ENCODE measurements around the gene DLG3.
"Not testable (repeated sequence)": the region's sequence is repeated elsewhere in the genome, so short reads cannot be mapped to it uniquely, and the experiment has no call there.

The DLG3 gene

DNA sequence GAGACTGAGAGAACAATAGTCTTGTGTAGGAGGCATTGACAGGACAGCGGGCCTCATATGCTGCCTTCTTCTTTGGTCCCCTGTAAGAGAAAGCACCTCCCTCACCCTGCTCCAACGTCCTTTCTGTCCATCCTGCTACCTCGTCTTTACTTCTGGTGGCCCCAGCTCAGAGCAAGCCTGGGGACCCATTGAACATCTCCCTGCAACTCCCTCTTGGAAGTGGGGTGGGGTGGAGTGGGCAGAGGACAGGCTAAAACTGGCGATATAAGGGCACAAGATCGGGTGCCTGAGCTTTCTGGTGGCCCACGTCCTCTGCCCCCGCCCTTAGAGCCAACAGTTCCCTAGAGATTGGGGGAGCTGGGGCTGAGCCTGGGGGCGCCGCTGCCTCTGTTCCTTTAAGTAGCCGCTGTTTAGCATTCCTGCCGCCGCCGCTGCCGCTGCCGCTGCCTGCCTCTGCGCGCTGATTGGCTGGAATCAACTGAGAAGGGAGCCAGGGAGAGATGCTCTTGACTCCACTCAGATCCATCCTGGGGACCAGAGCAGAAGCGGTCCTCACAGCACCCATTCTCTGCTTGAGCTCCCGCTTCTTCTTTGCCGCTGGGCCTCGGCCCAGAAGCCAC is at the start of gene DLG3:
Gene DLG3, plus strand, starts transcription at position 510 of the 620 bp plus-strand sequence. CDS start 367 bp downstream, outside the sequence.
- Mint-ChIP-seq H3K27me3 (peaks cover 84% of the 10 kb centered on the region), H3K27ac (no peak within 1 kb of the TSS), H3K36me3 (no peaks in the 10 kb centered on the region), H3K4me1 (peaks cover 1% of the 10 kb centered on the region), H3K4me3 (no peak within 1 kb of the TSS), H3K9me3 (no peaks in the 10 kb centered on the region)
- CTCF ChIA-PET = no interaction called here
- DNase-seq = peak; percentile 26

DNA sequence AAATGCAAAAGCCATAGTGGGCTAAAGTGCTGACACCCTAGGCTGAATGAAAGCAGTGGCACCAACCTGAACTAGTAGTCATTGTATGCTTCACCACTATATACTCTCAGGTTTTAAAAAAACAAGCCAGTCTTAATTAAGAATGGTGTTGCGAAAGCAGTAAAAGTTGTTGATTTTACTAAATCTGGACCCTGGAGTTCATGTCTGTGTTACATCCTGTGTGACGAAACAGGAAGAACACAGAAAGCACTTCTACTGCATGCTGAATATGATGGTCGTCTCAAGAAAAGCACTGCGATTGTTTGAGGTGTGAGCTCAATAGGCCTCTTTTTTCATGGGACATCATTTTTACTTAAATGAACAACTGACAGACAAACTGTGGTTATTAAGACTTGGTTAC is 45.7 kb upstream of the DLG3 start:
- Mint-ChIP-seq H3K4me3 (no peak overlapping the region), H3K4me1 (peaks cover 9% of the 10 kb centered on the region), H3K9me3 (no peaks in the 10 kb centered on the region), H3K36me3 (peaks cover 39% of the 10 kb centered on the region), H3K27me3 (no peaks in the 10 kb centered on the region), H3K27ac (peak overlapping the region; percentile 89)
- CTCF ChIA-PET = no interaction called here
- no peak for DNase-seq

DNA sequence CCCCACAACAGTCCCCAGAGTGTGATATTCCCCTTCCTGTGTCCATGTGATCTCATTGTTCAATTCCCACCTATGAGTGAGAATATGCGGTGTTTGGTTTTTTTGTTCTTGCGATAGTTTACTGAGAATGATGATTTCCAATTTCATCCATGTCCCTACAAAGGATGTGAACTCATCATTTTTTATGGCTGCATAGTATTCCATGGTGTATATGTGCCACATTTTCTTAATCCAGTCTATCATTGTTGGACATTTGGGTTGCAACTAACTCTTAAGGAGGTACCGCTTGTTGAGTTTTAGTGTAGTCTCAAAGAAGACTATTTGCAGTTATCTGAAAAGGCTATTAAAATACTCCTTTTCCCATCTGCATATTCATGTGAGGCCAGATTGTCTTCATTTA is 44.5 kb upstream of the DLG3 start:
- DNase-seq, H3K9me3 Mint-ChIP-seq, H3K27me3 Mint-ChIP-seq, CTCF ChIA-PET, H3K4me3 Mint-ChIP-seq, H3K4me1 Mint-ChIP-seq, H3K27ac Mint-ChIP-seq: not testable (repeated sequence)
- H3K36me3 Mint-ChIP-seq = peaks cover 33% of the 10 kb centered on the region

DNA sequence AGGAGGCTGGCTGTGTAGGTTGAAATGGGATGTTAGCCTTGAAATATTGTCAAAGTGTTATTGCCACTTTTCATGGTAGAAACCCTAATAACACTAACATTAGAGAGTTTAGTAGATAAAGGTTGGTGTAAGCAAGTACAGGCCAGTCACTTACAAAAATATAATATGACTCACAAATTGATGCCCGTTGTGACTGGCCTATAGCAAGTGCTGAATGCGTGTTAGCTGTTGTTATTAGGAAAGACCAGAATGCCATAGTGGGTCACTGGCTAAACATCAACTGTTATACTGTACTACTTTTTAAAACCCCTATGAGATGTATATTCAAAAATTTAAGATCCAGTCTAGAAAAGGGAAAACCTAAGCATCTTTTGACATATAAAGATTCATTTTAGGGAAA is 41.9 kb upstream of the DLG3 start:
- CTCF ChIA-PET = no interaction called here

DNA sequence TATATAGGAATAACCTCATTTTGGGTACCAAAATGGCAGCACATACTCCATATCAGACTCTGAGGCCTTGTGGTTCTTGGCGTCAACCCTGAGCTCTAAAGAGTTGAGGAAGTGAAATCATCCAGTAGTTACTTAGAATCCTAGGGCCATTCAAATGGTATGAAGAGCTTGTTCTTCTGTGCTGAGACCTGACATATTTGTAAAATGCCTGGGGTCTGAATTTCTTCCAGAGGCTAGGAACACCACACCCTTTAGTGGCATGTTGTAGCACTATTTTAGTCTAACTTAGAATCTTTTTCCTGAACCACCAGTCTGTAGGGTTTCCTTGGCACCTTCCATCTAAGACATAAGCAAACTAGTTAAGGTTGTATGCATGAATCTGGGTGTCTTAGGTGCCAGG is 39.6 kb upstream of the DLG3 start:
- no peaks in the 10 kb centered on the region for H3K9me3 Mint-ChIP-seq
- CTCF ChIA-PET = no interaction called here
- H3K36me3 Mint-ChIP-seq = peaks cover 36% of the 10 kb centered on the region
- H3K4me1 Mint-ChIP-seq = no peaks in the 10 kb centered on the region
- DNase-seq = no peak
- H3K4me3 Mint-ChIP-seq = no peak overlapping the region
- no peaks in the 10 kb centered on the region for H3K27me3 Mint-ChIP-seq
- H3K27ac Mint-ChIP-seq = no peak overlapping the region

More for the DNA sequence above, 41.9 kb upstream of the DLG3 start:
- Mint-ChIP-seq H3K27ac (no peak overlapping the region), H3K27me3 (no peaks in the 10 kb centered on the region), H3K4me3 (no peak overlapping the region), H3K36me3 (peaks cover 34% of the 10 kb centered on the region), H3K9me3 (no peaks in the 10 kb centered on the region), H3K4me1 (peaks cover 8% of the 10 kb centered on the region)
- no peak for DNase-seq

DNA sequence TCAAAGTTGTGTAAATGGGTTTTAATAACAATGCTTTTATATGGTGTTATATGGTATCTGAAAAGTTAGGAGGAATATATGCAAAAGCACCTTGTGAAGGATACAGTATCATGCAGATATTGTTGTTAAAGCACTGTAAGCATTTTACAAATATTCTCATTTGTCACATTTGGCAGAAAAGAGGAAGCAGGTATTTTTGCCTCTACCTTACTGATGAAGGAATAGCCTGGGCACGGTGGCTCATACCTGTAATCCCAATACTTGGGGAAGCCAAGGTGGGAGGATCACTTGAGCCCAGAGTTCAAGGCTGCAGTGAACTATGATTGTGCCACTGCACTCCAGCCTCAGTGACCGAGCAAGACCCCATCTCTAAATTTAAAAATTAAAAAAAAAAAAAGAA is 33.7 kb upstream of the DLG3 start:
- H3K9me3 Mint-ChIP-seq = no peaks in the 10 kb centered on the region
- peaks cover 21% of the 10 kb centered on the region for H3K36me3 Mint-ChIP-seq
- CTCF ChIA-PET = no interaction called here
- DNase-seq = no peak
- no peaks in the 10 kb centered on the region for H3K4me1 Mint-ChIP-seq
- H3K27me3 Mint-ChIP-seq = no peaks in the 10 kb centered on the region
- no peak overlapping the region for H3K4me3 Mint-ChIP-seq
- no peak overlapping the region for H3K27ac Mint-ChIP-seq

DNA sequence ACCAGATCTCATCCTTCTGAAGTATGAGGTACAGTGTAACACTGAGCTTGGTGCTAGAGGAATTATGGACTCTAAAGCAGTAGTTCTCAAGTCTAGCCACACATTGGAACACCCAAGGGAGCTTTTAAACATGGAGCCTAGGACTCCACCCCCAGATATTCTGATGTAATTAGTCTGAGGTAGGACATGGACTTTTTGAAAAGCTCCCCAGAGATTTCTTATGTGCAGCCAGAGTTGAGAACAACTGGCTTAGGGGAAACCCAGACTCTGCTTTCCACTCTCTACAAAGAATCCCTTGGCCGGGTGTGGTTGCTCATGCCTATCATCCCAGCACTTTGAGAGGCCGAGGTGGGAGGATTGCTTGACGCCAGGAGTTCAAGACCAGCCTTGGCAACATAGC is 33.2 kb upstream of the DLG3 start:
- Mint-ChIP-seq H3K4me1 (no peaks in the 10 kb centered on the region), H3K27me3 (no peaks in the 10 kb centered on the region), H3K36me3 (peaks cover 16% of the 10 kb centered on the region), H3K9me3 (no peaks in the 10 kb centered on the region), H3K4me3 (no peak overlapping the region), H3K27ac (no peak overlapping the region)
- no peak for DNase-seq
- CTCF ChIA-PET = no interaction called here

DNA sequence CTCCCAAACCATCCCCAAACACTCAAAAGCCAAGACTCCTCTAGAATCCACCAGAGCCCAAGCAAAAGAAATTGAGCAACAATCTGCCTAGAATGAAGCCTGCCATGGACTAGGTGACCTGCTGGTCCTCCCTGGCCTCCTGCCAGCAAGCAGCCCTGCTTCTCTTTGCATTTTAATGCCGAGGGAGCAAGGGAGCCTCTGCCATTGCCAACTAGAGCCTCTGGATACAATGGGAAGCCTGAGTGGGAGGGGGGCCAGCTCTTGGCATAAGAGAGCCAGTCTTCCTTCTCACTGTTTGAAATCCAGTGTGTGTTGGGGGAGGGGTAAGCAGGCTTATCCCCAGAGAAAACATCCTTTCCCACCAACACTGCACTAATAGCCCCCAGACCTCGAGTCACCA is 23.0 kb upstream of the DLG3 start:
- CTCF ChIA-PET = no interaction called here
- DNase-seq = no peak
- peaks cover 7% of the 10 kb centered on the region for H3K36me3 Mint-ChIP-seq
- H3K27ac Mint-ChIP-seq = no peak overlapping the region
- H3K9me3 Mint-ChIP-seq = no peaks in the 10 kb centered on the region
- H3K4me3 Mint-ChIP-seq = no peak overlapping the region
- no peaks in the 10 kb centered on the region for H3K4me1 Mint-ChIP-seq
- no peaks in the 10 kb centered on the region for H3K27me3 Mint-ChIP-seq

DNA sequence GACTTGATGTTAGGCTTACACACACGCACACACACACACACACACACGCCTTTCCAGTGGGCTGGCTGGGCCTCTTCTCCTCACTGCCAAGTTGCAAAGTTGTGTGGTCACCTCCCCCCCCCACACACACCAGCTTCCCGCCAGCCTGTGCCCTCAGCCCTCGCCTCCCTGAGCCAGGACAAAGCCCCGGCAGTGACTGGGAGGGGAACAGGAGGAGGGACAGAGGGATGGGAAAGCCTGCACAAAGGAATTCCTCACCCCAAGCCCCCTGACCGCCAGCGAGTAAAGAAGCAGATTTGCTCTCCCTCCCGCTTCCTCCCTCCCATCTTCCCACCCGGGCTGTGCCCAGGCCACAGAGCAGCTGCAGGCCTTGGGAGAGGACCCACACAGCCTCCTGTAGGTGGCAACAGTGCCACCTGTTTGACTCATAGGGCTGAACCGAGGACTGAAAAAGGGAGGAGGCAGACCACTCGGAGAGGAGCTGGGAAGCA is 21.7 kb upstream of the DLG3 start, which contains the start of gene GDPD2:
Gene GDPD2, plus strand, starts transcription at position 464 of the 491 bp plus-strand sequence. CDS start 1,671 bp downstream, outside the sequence.
- CTCF ChIA-PET = interaction anchor here (1.4 kb wide), 1 partner anchor 10 kb away, joined by 12 read pairs; no protein-coding TSS in a partner anchor

DNA sequence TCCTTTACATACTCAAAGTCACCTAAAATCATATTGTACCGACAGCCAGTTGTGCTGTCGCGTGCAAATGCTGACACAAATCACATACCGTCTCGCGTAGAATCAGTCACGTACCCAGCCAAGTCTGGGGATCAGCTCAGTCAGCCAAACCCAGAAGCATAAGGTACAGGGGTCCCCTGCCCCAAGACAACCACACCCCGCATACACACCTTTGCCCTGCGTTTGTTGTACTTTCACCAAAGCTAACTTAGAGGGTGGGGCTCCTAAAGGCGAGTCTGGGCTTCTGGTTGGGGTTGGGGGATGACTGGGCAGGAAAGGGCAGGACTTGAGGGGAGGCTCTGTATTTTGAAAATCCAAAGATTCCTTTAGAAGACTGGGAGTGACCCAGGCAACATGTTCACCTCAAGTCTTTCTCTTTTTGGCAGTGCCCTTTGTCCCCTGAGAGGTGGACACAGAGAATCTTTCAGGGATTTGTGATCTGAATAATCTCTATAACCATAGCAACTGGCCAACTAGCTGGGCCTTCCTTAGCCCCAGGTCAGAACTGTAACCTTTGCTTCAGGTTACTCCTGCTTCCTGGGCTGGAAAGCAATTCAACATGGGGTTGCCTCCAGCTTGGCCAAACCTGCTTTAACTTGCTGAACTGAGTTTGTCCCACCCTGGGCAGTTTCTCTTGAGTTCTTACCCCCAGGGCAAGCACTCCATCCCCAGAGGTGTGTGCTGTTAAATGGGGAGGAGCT is 20.5 kb upstream of the DLG3 start:
- Mint-ChIP-seq H3K4me1 (no peaks in the 10 kb centered on the region), H3K36me3 (peaks cover 7% of the 10 kb centered on the region)

More for the DNA sequence above, 21.7 kb upstream of the DLG3 start, which contains the start of gene GDPD2:
- no peaks in the 10 kb centered on the region for H3K9me3 Mint-ChIP-seq
- H3K36me3 Mint-ChIP-seq = peaks cover 7% of the 10 kb centered on the region
- H3K4me1 Mint-ChIP-seq = no peaks in the 10 kb centered on the region
- H3K27ac Mint-ChIP-seq = no peak within 1 kb of the TSS
- no peak for DNase-seq
- no peaks in the 10 kb centered on the region for H3K27me3 Mint-ChIP-seq
- H3K4me3 Mint-ChIP-seq = no peak within 1 kb of the TSS

DNA sequence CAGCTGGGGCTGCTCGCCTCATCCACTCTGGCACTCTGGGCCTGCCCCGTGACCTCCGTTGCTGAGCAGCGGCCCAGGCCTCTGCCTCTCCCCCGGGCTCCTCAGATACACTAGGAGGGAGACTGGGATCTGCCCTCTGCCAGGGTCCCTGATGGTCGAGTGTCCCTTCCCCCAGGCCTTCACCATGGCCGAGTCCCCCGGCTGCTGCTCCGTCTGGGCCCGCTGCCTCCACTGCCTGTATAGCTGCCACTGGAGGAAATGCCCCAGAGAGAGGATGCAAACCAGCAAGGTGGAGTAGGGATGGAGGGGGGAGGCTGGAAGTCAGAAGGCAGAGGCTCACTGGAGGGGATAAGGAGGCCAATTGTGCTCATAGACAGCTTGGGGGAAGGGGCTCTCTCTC is 19.8 kb upstream of the DLG3 start:
- Mint-ChIP-seq H3K4me3 (no peak overlapping the region), H3K27me3 (no peaks in the 10 kb centered on the region), H3K27ac (no peak overlapping the region), H3K36me3 (peaks cover 7% of the 10 kb centered on the region), H3K4me1 (no peaks in the 10 kb centered on the region), H3K9me3 (no peaks in the 10 kb centered on the region)
- CTCF ChIA-PET = no interaction called here
- no peak for DNase-seq

More for the DNA sequence above, 20.5 kb upstream of the DLG3 start:
- Mint-ChIP-seq H3K9me3 (no peaks in the 10 kb centered on the region), H3K4me3 (no peak overlapping the region), H3K27ac (no peak overlapping the region), H3K27me3 (no peaks in the 10 kb centered on the region)
- no peak for DNase-seq
- CTCF ChIA-PET = interaction anchor here (1.4 kb wide), 1 partner anchor 9 kb away, joined by 12 read pairs; no protein-coding TSS in a partner anchor

DNA sequence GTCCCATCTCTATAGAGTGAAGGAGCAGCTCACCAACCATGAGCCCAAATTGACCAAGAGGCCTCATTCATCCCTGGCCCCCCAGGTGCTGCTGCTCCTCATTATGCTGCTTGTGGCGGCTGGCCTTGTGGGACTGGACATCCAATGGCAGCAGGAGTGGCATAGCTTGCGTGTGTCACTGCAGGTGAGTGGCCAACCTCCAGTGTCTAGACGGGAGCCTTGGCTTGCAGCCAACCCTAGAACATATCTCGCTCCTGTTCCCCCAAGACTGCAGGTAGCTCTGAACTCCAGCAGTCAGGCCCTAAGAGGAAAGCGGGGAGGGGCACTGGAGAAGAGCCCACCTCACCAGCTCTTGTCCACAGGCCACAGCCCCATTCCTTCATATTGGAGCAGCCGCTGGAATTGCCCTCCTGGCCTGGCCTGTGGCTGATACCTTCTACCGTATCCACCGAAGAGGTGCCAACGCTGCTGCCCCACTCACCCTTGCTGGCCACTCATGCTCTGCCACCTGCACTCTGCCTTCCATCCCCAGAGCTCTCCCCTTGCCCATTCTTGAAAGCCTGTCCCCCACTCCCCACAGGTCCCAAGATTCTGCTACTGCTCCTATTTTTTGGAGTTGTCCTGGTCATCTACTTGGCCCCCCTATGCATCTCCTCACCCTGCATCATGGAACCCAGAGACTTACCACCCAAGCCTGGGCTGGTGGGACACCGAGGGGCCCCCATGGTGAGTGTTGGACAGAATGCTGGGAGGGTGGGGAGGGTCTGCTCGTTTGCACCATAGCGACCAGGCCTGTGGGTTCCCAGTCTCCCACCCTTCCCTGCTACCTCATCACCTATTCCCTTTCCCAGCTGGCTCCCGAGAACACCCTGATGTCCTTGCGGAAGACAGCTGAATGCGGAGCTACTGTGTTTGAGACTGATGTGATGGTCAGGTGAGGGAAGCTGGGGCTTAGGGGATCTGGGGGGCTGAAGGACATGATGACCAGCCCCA is 18.1 kb upstream of the DLG3 start:
- Mint-ChIP-seq H3K27ac (no peak overlapping the region), H3K27me3 (no peaks in the 10 kb centered on the region), H3K4me1 (no peaks in the 10 kb centered on the region), H3K4me3 (no peak overlapping the region), H3K9me3 (no peaks in the 10 kb centered on the region), H3K36me3 (no peaks in the 10 kb centered on the region)
- DNase-seq = no peak
- CTCF ChIA-PET = no interaction called here

DNA sequence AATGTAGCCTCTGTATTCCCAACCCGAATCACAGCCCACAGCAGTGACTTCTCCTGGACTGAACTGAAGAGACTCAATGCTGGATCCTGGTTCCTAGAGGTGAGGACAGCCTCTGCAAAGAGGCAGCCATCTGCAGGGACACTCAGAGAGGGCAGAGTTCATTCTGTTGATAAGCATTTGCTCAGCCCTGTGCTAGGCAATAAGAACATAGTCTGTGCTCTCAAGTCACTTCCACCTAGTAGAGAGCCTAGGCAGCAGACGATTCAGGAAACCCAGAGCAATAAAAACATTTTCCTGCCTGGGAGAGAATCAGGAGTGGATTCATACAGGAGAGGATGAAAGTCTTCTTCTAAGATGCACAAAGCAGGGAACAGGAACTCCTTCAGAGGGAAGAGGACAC is 17.3 kb upstream of the DLG3 start:
- no peaks in the 10 kb centered on the region for H3K4me1 Mint-ChIP-seq
- H3K9me3 Mint-ChIP-seq = no peaks in the 10 kb centered on the region
- H3K27ac Mint-ChIP-seq = no peak overlapping the region
- H3K27me3 Mint-ChIP-seq = no peaks in the 10 kb centered on the region
- no peaks in the 10 kb centered on the region for H3K36me3 Mint-ChIP-seq
- CTCF ChIA-PET = no interaction called here
- H3K4me3 Mint-ChIP-seq = no peak overlapping the region
- no peak for DNase-seq

DNA sequence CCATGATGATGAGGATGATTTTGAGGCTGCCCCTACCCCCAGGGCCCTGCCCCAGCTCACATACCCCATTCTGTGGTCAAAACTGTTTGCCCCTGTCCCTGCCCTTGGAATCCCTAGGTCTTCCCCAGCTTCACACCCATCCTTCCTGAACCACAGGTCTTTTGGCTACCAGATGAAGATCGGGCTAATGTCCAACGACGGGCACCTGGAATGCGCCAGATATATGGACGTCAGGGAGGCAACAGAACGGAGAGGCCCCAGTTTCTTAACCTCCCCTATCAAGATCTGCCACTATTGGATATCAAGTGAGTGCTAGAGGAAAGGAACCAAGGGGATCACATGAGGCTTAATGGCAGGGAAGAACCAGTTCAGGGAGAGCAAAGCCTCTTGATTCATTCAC is 14.9 kb upstream of the DLG3 start:
- Mint-ChIP-seq H3K27ac (no peak overlapping the region), H3K4me1 (peaks cover 13% of the 10 kb centered on the region), H3K4me3 (no peak overlapping the region), H3K9me3 (no peaks in the 10 kb centered on the region), H3K27me3 (peaks cover 10% of the 10 kb centered on the region), H3K36me3 (no peaks in the 10 kb centered on the region)
- DNase-seq = no peak
- CTCF ChIA-PET = interaction anchor here (1.0 kb wide), 1 partner anchor 296 kb away, joined by 3 read pairs; the partner anchor contains the start of gene IGBP1

All from activated naive CD4-positive, alpha-beta T cell treated with anti-CD3 and anti-CD28 coated beads, Interleukin-2, amount 10 ng/mL, durations not matched to agents 7 days and 5 days (primary cell).